ENCODE results near the gene GNG5. TPM values are rescaled to one million over a fixed set of nuclear protein-coding genes. Genes with fewer than 3 reads are reported as not detected.
"Not testable (repeated sequence)": the region's sequence is repeated elsewhere in the genome, so short reads cannot be mapped to it uniquely, and the experiment has no call there.

GNG5 gene
- total and polyA plus RNA-seq, 11 donors, result 129 to 299 (median 167) TPM

DNA sequence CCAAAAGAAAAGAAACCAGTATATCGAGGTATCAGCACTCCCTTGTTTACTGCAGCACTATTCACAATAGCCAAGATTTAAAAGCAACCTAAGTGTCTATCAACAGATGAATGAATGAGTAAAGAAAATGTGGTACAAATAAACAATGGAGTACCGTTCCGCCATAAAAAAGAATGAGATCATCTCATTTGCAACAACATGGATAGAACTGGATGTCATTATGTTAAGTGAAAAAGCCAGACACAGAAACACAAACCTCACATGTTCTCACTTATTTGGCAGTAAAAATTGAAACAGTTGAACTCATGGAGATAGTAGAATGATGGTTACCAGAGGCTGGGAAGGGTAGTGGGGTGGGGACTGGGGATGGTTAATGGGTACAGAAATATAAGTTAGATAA lies 4.3 kb upstream of the GNG5 start:
- no peak for DNase-seq
- Histone ChIP-seq H3K36me3 (peaks cover 0 to 8% (median 0%) of the 10 kb centered on the region in 9 donors), H3K9me3 (peaks cover 0 to 25% (median 0%) of the 10 kb centered on the region in 12 donors), H3K27ac (no peak overlapping the region), H3K4me1 (peaks cover 0 to 15% (median 3%) of the 10 kb centered on the region in 12 donors), H3K27me3 (no peaks in the 10 kb centered on the region), H3K4me3 (no peak overlapping the region)
- 88 to 96% (median 94%) methylated on average over 3 of the region's 3 CpGs for WGBS, 4 donors
- ATAC-seq, result no peak
- TF ChIP-seq POLR2A (IDR thresholded peaks at IDR 0.05), result no peak
- no peak for TF ChIP-seq CTCF (IDR thresholded peaks at IDR 0.05)
- intact Hi-C loops (cut with DNase I), result loop anchor here in 1 of 10 donors (5.0 kb wide), 1 partner anchor 62 kb away; the partner anchor contains the start of gene CTBS

DNA sequence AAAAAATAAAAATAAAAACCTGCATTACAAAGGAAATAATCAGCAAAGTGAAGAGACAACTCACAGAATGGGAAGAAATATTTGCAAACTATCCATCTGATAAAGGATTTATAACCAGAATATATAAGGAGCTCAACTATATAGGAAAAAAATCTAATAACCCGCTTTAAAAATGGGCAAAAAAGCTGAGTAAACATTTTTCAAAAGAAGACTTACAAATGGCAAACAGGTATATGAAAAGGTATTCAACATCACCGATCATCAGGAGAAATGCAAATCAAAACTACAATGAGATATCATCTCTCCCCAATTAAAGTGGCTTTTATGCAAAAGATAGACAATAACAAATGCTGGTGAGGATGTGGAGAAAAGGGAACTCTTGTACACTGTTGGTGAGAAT lies 3.8 kb upstream of the GNG5 start:
- Histone ChIP-seq H3K4me3 (no peak overlapping the region), H3K9me3 (peaks cover 0 to 25% (median 0%) of the 10 kb centered on the region in 12 donors), H3K36me3 (peaks cover 0 to 8% (median 0%) of the 10 kb centered on the region in 9 donors), H3K4me1 (peaks cover 0 to 15% (median 3%) of the 10 kb centered on the region in 12 donors), H3K27me3 (no peaks in the 10 kb centered on the region), H3K27ac (no peak overlapping the region)
- 49 to 99% (median 71%) methylated on average over 2 of the region's 2 CpGs for WGBS, 4 donors
- no peak for TF ChIP-seq CTCF (IDR thresholded peaks at IDR 0.05)
- no peak for TF ChIP-seq POLR2A (IDR thresholded peaks at IDR 0.05)
- no peak for DNase-seq
- intact Hi-C loops (cut with DNase I), result loop anchor here in 1 of 10 donors (5.0 kb wide), 1 partner anchor 62 kb away; the partner anchor contains the start of gene CTBS
- ATAC-seq, result no peak

DNA sequence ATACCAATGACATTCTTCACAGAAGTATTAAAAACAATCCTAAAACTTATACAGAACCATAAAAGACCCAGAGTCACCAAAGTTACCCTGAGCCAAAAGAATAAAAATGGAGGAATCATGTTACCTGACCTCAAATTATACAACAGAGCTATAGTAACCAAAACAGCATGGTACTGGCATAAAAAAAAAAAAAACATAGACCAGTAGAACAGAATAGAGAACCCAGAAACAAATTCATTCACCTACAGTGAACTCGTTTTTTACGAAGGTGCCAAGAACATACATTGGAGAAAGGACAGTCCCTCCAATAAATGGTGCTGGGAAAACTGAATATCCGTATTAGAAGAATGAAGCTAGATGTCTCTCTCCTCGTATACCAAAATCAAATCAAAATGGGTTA lies 2.6 kb upstream of the GNG5 start:
- DNase-seq (no peak), ATAC-seq (no peak)
- H3K4me3 ChIP-seq, result no peak overlapping the region
- no peak overlapping the region for H3K27ac ChIP-seq
- H3K27me3 ChIP-seq, result no peaks in the 10 kb centered on the region
- H3K9me3 ChIP-seq, result peaks cover 0 to 25% (median 0%) of the 10 kb centered on the region in 12 donors
- intact Hi-C loops (cut with DNase I), result loop anchor here in 6 of 10 donors (5.0 to 10.0 kb wide), 5 partner anchors 63 to 214 kb away; partner anchors contain the start of gene CTBS (in 5 of the 6)
- no peak for TF ChIP-seq POLR2A (IDR thresholded peaks at IDR 0.05)
- no peak for TF ChIP-seq CTCF (IDR thresholded peaks at IDR 0.05)
- H3K36me3 ChIP-seq, result peaks cover 0 to 8% (median 0%) of the 10 kb centered on the region in 9 donors
- H3K4me1 ChIP-seq, result peaks cover 0 to 24% (median 10%) of the 10 kb centered on the region in 12 donors
- WGBS, 4 donors, result 94 to 98% (median 96%) methylated on average over 4 of the region's 4 CpGs

- Histone ChIP-seq H3K4me3 (no peak overlapping the region), H3K9me3 (peaks cover 0 to 25% (median 0%) of the 10 kb centered on the region in 12 donors), H3K36me3 (peaks cover 0 to 8% (median 0%) of the 10 kb centered on the region in 9 donors), H3K4me1 (peaks cover 0 to 29% (median 15%) of the 10 kb centered on the region in 12 donors), H3K27me3 (no peaks in the 10 kb centered on the region), H3K27ac (no peak overlapping the region)
- TF ChIP-seq POLR2A (IDR thresholded peaks at IDR 0.05) (no peak), CTCF (IDR thresholded peaks at IDR 0.05) (no peak)
- intact Hi-C loops (cut with DNase I), result loop anchor here in 6 of 10 donors (5.0 to 10.0 kb wide), 5 partner anchors 64 to 214 kb away; partner anchors contain the start of gene CTBS (in 5 of the 6)
- 96 to 100% (median 98%) methylated on average over 1 of the region's 1 CpG for WGBS, 4 donors
- ATAC-seq (no peak), DNase-seq (no peak)
These were observed 2.1 kb upstream of the GNG5 start for GRCh38 chr1:84508510-84508909.

DNA sequence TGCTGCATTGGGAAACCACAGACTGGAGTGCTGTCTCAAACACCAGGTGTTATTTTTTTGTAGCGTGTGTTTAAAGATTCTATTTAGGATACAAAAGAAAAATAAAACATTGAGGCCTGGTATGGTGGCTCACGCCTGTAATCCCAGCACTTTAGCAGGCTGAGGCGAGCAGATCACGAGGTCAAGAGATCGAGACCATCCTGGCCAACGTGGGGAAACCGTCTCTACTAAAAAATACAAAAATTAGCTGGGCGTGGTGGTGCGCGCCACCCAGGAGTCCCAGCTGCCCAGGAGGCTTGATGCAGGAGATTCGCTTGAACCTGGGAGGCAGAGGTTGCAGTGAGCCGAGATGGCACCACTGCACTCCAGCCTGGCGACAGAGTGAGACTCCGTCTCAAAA lies 1.5 kb upstream of the GNG5 start:
- H3K4me1 ChIP-seq, result peaks cover 0 to 35% (median 20%) of the 10 kb centered on the region in 12 donors
- ATAC-seq, H3K36me3 ChIP-seq, DNase-seq, H3K27me3 ChIP-seq, H3K27ac ChIP-seq: not testable (repeated sequence)
- peaks cover 0 to 25% (median 0%) of the 10 kb centered on the region in 12 donors for H3K9me3 ChIP-seq
- H3K4me3 ChIP-seq, result peak overlapping the region in 1 of 12 donors; percentile 89
- intact Hi-C loops (cut with DNase I), result loop anchor here in 8 of 10 donors (2.0 to 10.0 kb wide), 7 partner anchors 64 to 213 kb away; partner anchors contain the start of gene CTBS (in 7 of the 8)
- WGBS, 4 donors, result 89 to 97% (median 94%) methylated on average over 14 of the region's 14 CpGs

All from heart left ventricle (tissue), 16 donors.